Neuronal stem cell (in vitro differentiated cells): Measurements from ENCODE around the gene CEACAM19.

Experiments used
- DNase-seq: peaks from one replicate; pipeline ENCODE4 v3.0.0-alpha.2; 2013; ENCODE audit warnings: low spot score
- H2AFZ ChIP-seq: one replicate; pipeline ENCODE4 v1.6.1; 2013; ENCODE audit warnings: mild to moderate bottlenecking, low read length, inconsistent platforms
- H2AK5ac ChIP-seq: 2 replicates; pipeline ENCODE4 v1.6.1; 2013; ENCODE audit warnings: low read depth, mild to moderate bottlenecking, inconsistent platforms, low read length, moderate library complexity, mixed read lengths
- H2BK120ac ChIP-seq: 2 replicates; pipeline ENCODE4 v1.6.1; 2013; ENCODE audit warnings: low read depth, mild to moderate bottlenecking, inconsistent platforms, low read length, moderate library complexity, mixed read lengths
- H2BK12ac ChIP-seq: one replicate; pipeline ENCODE4 v1.6.1; 2013; ENCODE audit warnings: low read length, inconsistent platforms
- H2BK15ac ChIP-seq: 2 replicates; pipeline ENCODE4 v1.6.1; 2013; ENCODE audit warnings: mild to moderate bottlenecking, low read length, inconsistent platforms, mixed read lengths
- H2BK5ac ChIP-seq: one replicate; pipeline ENCODE4 v1.6.1; 2013; ENCODE audit warnings: inconsistent platforms, mild to moderate bottlenecking, low read length, moderate library complexity
- H3K14ac ChIP-seq: one replicate; pipeline ENCODE4 v1.6.1; 2013; ENCODE audit warnings: low read length, inconsistent platforms
- H3K18ac ChIP-seq: 2 replicates; pipeline ENCODE4 v1.6.1; 2013; ENCODE audit warnings: low read length, inconsistent platforms
- H3K23ac ChIP-seq: 2 replicates; pipeline ENCODE4 v1.6.1; 2013; ENCODE audit warnings: low read depth, mild to moderate bottlenecking, mixed read lengths, low read length, inconsistent platforms; ENCODE audit not compliant: poor library complexity
- H3K27ac ChIP-seq: replicated peaks from 3 replicates; pipeline ENCODE4 v1.5.1; 2013; ENCODE audit warnings: low read length, inconsistent platforms
- H3K27me3 ChIP-seq, 3 experiments: 2 replicates each; pipeline ENCODE4 v1.6.1; 2013; ENCODE audit warnings: low read length in 3 of 3, mild to moderate bottlenecking in 2 of 3, inconsistent platforms in 1 of 3, low read depth in 1 of 3, mixed read lengths in 1 of 3, moderate library complexity in 1 of 3; ENCODE audit not compliant: control insufficient read depth in 3 of 3, insufficient read depth in 3 of 3
- H3K36me3 ChIP-seq, 2 donors: replicated peaks in 1 of 2; 2 replicates each; pipeline ENCODE4 v1.6.1; 2013; ENCODE audit warnings: low read length in 2 of 2; ENCODE audit not compliant: control insufficient read depth in 2 of 2, insufficient read depth in 2 of 2
- H3K4ac ChIP-seq: 2 replicates; pipeline ENCODE4 v1.6.1; 2013; ENCODE audit warnings: inconsistent platforms, mild to moderate bottlenecking, low read length, moderate library complexity
- H3K4me1 ChIP-seq, 2 donors: 1 replicate in 1 of 2; 2 replicates in 1 of 2; pipeline ENCODE4 v1.6.1; 2013; ENCODE audit warnings: low read length in 2 of 2, low read depth in 1 of 2; ENCODE audit not compliant: control insufficient read depth in 2 of 2, insufficient read depth in 1 of 2
- H3K4me2 ChIP-seq: one replicate; pipeline ENCODE4 v1.6.1; 2013; ENCODE audit warnings: mild to moderate bottlenecking, low read length, inconsistent platforms; ENCODE audit not compliant: insufficient read depth, poor library complexity, severe bottlenecking
- H3K4me3 ChIP-seq, 2 donors: 2 replicates each; pipeline ENCODE4 v1.5.1; 2013; ENCODE audit warnings: low read length in 2 of 2, mild to moderate bottlenecking in 2 of 2, inconsistent platforms in 1 of 2, moderate library complexity in 1 of 2
- H3K79me1 ChIP-seq: one replicate; pipeline ENCODE4 v1.6.1; 2013; ENCODE audit warnings: low read depth, mild to moderate bottlenecking, inconsistent platforms, low read length, moderate library complexity
- H3K9ac ChIP-seq: one replicate; pipeline ENCODE4 v1.6.1; 2013; ENCODE audit warnings: mild to moderate bottlenecking, low read depth, low read length, inconsistent platforms; ENCODE audit not compliant: poor library complexity
- H3K9me3 ChIP-seq, 2 donors: replicated peaks in 1 of 2; 2 replicates each; pipeline versions ENCODE3 to v1.6.1; 2013; ENCODE audit warnings: low read length in 2 of 2, mild to moderate bottlenecking in 2 of 2, inconsistent platforms in 1 of 2, low read depth in 1 of 2, mixed read lengths in 1 of 2, moderate library complexity in 1 of 2; ENCODE audit not compliant: control insufficient read depth in 2 of 2, insufficient read depth in 1 of 2
- H4K8ac ChIP-seq: one replicate; pipeline ENCODE4 v1.6.1; 2013; ENCODE audit warnings: low read depth, mild to moderate bottlenecking, inconsistent platforms, low read length, moderate library complexity
- H4K91ac ChIP-seq: one replicate; pipeline ENCODE4 v1.6.1; 2013; ENCODE audit warnings: low read length, low read depth, mild to moderate bottlenecking, inconsistent platforms; ENCODE audit not compliant: poor library complexity
- WGBS, 2 donors: extraction: QIAGEN DNeasy Blood & Tissue Kit; methylation state at CpG; one replicate each; pipeline ENCODE4 v1.1.7; 2013; ENCODE audit warnings: missing lambda C conversion rate in 2 of 2, mixed read lengths in 1 of 2; ENCODE audit not compliant: insufficient read length in 2 of 2, insufficient replicate concordance in 1 of 2; ENCODE audit errors: extremely low coverage in 2 of 2; 5-methylcytosine and 5-hydroxymethylcytosine counted together

The CEACAM19 gene

GRCh38 chr19:44649578-44650145 is 21.6 kb upstream of the CEACAM19 start:
- Histone ChIP-seq H4K8ac (peak overlapping the region; percentile 43), H2AK5ac (no peak overlapping the region), H3K23ac (no peak overlapping the region), H3K4me3 (no peak overlapping the region), H3K27ac (no peak overlapping the region), H3K4me1 (no peaks in the 10 kb centered on the region), H3K27me3 (no peaks in the 10 kb centered on the region), H3K14ac (no peak overlapping the region), H3K9ac (no peak overlapping the region), H3K9me3 (peaks cover 0 to 2% of the 10 kb centered on the region in 2 donors), H4K91ac (no peak overlapping the region), H2BK120ac (no peak overlapping the region), H2AFZ (no peak overlapping the region), H3K36me3 (peaks cover 39 to 54% of the 10 kb centered on the region in 2 donors), H2BK5ac (peak overlapping the region; percentile 75), H2BK15ac (no peak overlapping the region), H3K18ac (no peak overlapping the region), H3K4me2 (no peak overlapping the region), H3K4ac (no peak overlapping the region), H2BK12ac (no peak overlapping the region), H3K79me1 (peaks cover 3% of the 10 kb centered on the region)
- no peak for DNase-seq
- WGBS, 2 donors, result no CpG with 5 or more reads among the region's 15 CpGs

- no peak for DNase-seq
- H2AFZ ChIP-seq, result no peak overlapping the region
- H4K91ac ChIP-seq, result no peak overlapping the region
- no peak overlapping the region for H2BK120ac ChIP-seq
- no peak overlapping the region for H3K4me2 ChIP-seq
- H3K27me3 ChIP-seq, result no peaks in the 10 kb centered on the region
- H3K27ac ChIP-seq, result no peak overlapping the region
- H2BK15ac ChIP-seq, result no peak overlapping the region
- H3K36me3 ChIP-seq, result peaks cover 49 to 72% of the 10 kb centered on the region in 2 donors
- no peak overlapping the region for H3K4me3 ChIP-seq
- peaks cover 0 to 2% of the 10 kb centered on the region in 2 donors for H3K9me3 ChIP-seq
- no peak overlapping the region for H3K4ac ChIP-seq
- no peak overlapping the region for H2BK5ac ChIP-seq
- no peak overlapping the region for H2AK5ac ChIP-seq
- H3K14ac ChIP-seq, result no peak overlapping the region
- peaks cover 3% of the 10 kb centered on the region for H3K79me1 ChIP-seq
- no peak overlapping the region for H3K23ac ChIP-seq
- no CpG with 5 or more reads among the region's 5 CpGs for WGBS, 2 donors
- H4K8ac ChIP-seq, result no peak overlapping the region
- H3K18ac ChIP-seq, result no peak overlapping the region
- no peak overlapping the region for H2BK12ac ChIP-seq
- no peaks in the 10 kb centered on the region for H3K4me1 ChIP-seq
- H3K9ac ChIP-seq, result no peak overlapping the region
Measured at GRCh38 chr19:44653343-44653742, 17.9 kb upstream of the CEACAM19 start.

GRCh38 chr19:44653977-44654774 is 17.1 kb upstream of the CEACAM19 start:
- Histone ChIP-seq H2AK5ac (no peak overlapping the region), H3K23ac (no peak overlapping the region), H2BK5ac (no peak overlapping the region), H3K18ac (no peak overlapping the region), H2AFZ (no peak overlapping the region), H3K36me3 (peaks cover 49 to 77% of the 10 kb centered on the region in 2 donors), H3K14ac (no peak overlapping the region), H2BK120ac (no peak overlapping the region), H4K91ac (no peak overlapping the region), H3K4me2 (no peak overlapping the region), H3K4me1 (no peaks in the 10 kb centered on the region), H3K9ac (no peak overlapping the region), H3K4me3 (no peak overlapping the region), H3K9me3 (peaks cover 0 to 2% of the 10 kb centered on the region in 2 donors), H2BK15ac (no peak overlapping the region), H4K8ac (no peak overlapping the region), H3K4ac (no peak overlapping the region), H3K79me1 (peaks cover 3% of the 10 kb centered on the region), H3K27ac (no peak overlapping the region), H2BK12ac (no peak overlapping the region), H3K27me3 (no peaks in the 10 kb centered on the region)
- WGBS, 2 donors, result no CpG with 5 or more reads among the region's 16 CpGs
- peak; percentile 23 for DNase-seq

- Histone ChIP-seq H3K4ac (no peak overlapping the region), H4K8ac (no peak overlapping the region), H3K18ac (no peak overlapping the region), H2BK12ac (no peak overlapping the region), H2AK5ac (no peak overlapping the region), H3K4me1 (no peaks in the 10 kb centered on the region), H3K27me3 (no peaks in the 10 kb centered on the region), H3K79me1 (no peaks in the 10 kb centered on the region), H2BK120ac (no peak overlapping the region), H3K14ac (no peak overlapping the region), H3K9ac (no peak overlapping the region), H3K4me3 (no peak overlapping the region), H2BK5ac (no peak overlapping the region), H2AFZ (no peak overlapping the region), H2BK15ac (no peak overlapping the region), H3K9me3 (no peaks in the 10 kb centered on the region), H4K91ac (no peak overlapping the region), H3K27ac (no peak overlapping the region), H3K36me3 (peaks cover 43 to 77% of the 10 kb centered on the region in 2 donors), H3K23ac (no peak overlapping the region), H3K4me2 (no peak overlapping the region)
- DNase-seq, result peak; percentile 61
- no CpG with 5 or more reads among the region's 25 CpGs for WGBS, 2 donors
Measured at GRCh38 chr19:44657211-44657921, 13.9 kb upstream of the CEACAM19 start.
